ENCODE data around the gene CBFB. TPM values are rescaled to one million over a fixed set of nuclear protein-coding genes. Genes with fewer than 3 reads are reported as not detected.

Gene CBFB
- total RNA-seq, 4 donors from 2014 or later: 26.0 to 59.3 (median 41.9) TPM

DNA sequence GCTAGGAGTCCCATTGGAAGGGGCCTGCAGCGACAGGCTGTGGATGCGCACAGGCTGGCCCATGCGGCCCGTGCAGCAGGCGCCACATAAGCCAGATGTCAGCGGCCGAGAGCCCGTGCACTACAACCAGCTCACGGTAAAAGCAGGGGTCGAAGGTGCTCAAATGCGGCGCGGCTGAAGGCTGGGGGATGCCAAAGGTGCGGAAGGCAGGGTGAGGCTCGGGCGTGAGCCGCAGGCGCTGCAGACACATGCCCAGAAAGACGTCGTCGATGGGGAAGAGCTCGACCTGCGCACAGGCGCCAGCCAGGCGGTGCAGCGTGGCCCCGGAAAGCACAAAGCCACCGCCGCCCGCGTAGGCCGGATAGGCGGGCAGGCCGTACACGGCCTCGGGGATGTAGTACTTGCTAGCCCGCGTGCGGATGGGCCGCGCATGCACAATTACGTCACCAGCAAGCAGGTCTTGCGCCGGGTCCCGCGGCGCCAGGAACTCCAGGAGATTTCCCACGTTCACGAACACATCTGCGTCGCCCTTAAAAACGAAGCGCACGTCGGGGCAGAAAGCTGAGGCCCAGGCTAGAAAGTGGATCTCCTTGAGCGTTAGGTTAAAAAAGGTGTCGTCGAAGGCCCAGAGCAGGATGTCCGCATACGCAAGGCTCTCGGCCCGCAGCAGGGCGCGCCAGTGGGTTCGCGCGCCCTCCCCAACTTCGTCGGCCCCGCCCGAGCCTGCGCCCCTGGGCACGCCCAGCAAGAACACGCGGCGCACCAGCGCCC, 120.5 kb downstream of the CBFB start:
- intact Hi-C loops (cut with DNase I): loop anchor here (10.0 kb wide), 1 partner anchor 135 kb away; no protein-coding TSS in a partner anchor
- whole genome bisulfite sequencing, 2 donors: 76 to 87% methylated on average over 42 to 45 of the region's 77 CpGs
- DNase-seq: no peak

DNA sequence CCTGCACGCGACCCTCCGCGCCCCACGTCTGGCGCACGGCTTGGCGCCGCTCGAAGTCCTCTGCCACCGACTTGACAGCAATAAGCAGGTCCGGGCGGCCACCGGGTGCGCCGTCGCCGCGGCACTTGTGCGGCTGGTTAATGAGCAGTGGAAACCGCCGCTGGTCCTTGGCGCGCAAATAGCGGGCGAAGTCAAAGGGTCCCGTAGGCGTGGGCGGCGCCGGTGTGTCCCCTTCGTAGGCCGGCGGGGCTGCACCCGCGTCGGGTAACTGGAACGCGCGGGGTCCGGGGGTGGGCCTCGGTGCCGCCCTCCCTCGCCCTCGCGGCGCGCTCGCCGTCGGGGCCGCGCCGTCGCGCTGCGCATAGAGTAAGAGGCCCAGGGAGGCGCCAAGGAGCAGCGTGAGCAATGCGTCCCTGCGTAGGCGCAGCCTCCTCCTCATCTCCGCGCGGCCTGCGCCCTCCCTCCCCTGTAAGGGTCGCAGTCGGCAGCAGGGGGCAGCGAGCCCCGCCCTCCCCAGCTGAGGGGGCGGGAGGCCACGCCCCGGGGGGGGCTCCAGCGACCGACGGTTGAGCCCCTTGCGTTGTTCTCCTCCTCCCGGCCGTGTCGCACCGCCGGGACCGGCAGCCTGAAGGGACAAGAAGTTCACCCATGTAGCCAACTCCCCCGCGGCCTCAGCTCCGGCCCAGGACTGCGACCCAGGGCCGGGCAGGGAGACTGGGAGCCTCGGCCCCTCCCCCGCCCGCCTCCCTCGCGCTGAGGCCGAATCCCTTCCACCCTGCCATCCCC, 121.3 kb downstream of the CBFB start:
- 4% methylated on average over 19 of the region's 94 CpGs; no CpG with 5 or more reads in 1 of the 2 donors for WGBS, 2 donors
- peaks cover 3 to 46% (median 13%) of the 10 kb centered on the region in 3 donors for H3K36me3 ChIP-seq
- TF ChIP-seq POLR2A (IDR thresholded peaks at IDR 0.05): no peak
- TF ChIP-seq, protein P1, sequence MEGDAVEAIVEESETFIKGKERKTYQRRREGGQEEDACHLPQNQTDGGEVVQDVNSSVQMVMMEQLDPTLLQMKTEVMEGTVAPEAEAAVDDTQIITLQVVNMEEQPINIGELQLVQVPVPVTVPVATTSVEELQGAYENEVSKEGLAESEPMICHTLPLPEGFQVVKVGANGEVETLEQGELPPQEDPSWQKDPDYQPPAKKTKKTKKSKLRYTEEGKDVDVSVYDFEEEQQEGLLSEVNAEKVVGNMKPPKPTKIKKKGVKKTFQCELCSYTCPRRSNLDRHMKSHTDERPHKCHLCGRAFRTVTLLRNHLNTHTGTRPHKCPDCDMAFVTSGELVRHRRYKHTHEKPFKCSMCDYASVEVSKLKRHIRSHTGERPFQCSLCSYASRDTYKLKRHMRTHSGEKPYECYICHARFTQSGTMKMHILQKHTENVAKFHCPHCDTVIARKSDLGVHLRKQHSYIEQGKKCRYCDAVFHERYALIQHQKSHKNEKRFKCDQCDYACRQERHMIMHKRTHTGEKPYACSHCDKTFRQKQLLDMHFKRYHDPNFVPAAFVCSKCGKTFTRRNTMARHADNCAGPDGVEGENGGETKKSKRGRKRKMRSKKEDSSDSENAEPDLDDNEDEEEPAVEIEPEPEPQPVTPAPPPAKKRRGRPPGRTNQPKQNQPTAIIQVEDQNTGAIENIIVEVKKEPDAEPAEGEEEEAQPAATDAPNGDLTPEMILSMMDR (IDR thresholded peaks at IDR 0.05): peak in 2 of 6 experiments; percentile 10 to 11

More for the DNA sequence above, 120.5 kb downstream of the CBFB start:
- Histone ChIP-seq H3K36me3 (peaks cover 11 to 54% (median 19%) of the 10 kb centered on the region in 3 donors), H3K27me3 (no peaks in the 10 kb centered on the region), H3K9me3 (no peaks in the 10 kb centered on the region), H3K4me1 (peaks cover 8 to 59% (median 24%) of the 10 kb centered on the region in 3 donors), H3K27ac (peak overlapping the region in 2 of 4 donors; percentile 84 to 92), H3K4me3 (peak overlapping the region in 3 of 4 donors; percentile 62 to 81 (median 77))
- TF ChIP-seq, protein P1 (IDR thresholded peaks at IDR 0.05): no peak
- no peak for TF ChIP-seq POLR2A (IDR thresholded peaks at IDR 0.05)

More for the DNA sequence above, 121.3 kb downstream of the CBFB start:
- Histone ChIP-seq H3K4me3 (peak overlapping the region; percentile 55 to 81 (median 70)), H3K4me1 (peaks cover 15 to 67% (median 28%) of the 10 kb centered on the region in 3 donors), H3K9me3 (no peaks in the 10 kb centered on the region), H3K27ac (peak overlapping the region; percentile 83 to 92 (median 86)), H3K27me3 (no peaks in the 10 kb centered on the region)
- DNase-seq: no peak
- intact Hi-C loops (cut with DNase I): loop anchor here (10.0 kb wide), 1 partner anchor 135 kb away; no protein-coding TSS in a partner anchor

Small RNA genes lying within 50 kb of the gene (small RNA-seq; reads per million reads assigned to genes)
- 0 to 0.15 (median 0) reads per million in 4 donors for gene RN7SL543P

Other genes with a start within 250 kb of the CBFB start
- not detected for gene TERB1, start 227.6 kb upstream of the CBFB start, total RNA-seq
- 10 to 100 TPM; 31.4 to 74.7 (median 45.7) TPM for gene NAE1, start 198.2 kb upstream of the CBFB start, total RNA-seq
- not detected for gene CA7, start 184.7 kb upstream of the CBFB start, total RNA-seq
- gene PDP2, start 148.6 kb upstream of the CBFB start, total RNA-seq: 10 to 100 TPM in 2 of 4 donors, 1 to 10 TPM in 2; 4.1 to 12.9 (median 9.4) TPM
- gene CDH16, start 110.3 kb upstream of the CBFB start, total RNA-seq: 1 to 10 TPM; 1.9 to 6.3 (median 4.1) TPM
- 100 to 1,000 TPM in 2 of 4 donors, 10 to 100 TPM in 2; 68.7 to 208 (median 129) TPM for gene RRAD, start 103.6 kb upstream of the CBFB start, total RNA-seq
- gene CIAO2B, start 94.7 kb upstream of the CBFB start, total RNA-seq: 100 to 1,000 TPM; 112 to 153 (median 126) TPM
- gene CES2, start 93.6 kb upstream of the CBFB start, total RNA-seq: 100 to 1,000 TPM; 120 to 250 (median 170) TPM
- 1 to 10 TPM; 1.5 to 7.1 (median 3.6) TPM for gene CES3, start 67.9 kb upstream of the CBFB start, total RNA-seq
- gene CES4A, start 40.6 kb upstream of the CBFB start, total RNA-seq: 1 to 10 TPM; 4.8 to 9.6 (median 6.4) TPM
- 10 to 100 TPM; 14.2 to 22.5 (median 19.3) TPM for gene PHAF1, start 80.8 kb downstream of the CBFB start, total RNA-seq
- 10 to 100 TPM in 2 of 4 donors, 1 to 10 TPM in 2; 4.1 to 13.1 (median 8.4) TPM for gene B3GNT9, start 121.8 kb downstream of the CBFB start, total RNA-seq
- 10 to 100 TPM; 27.7 to 39.8 (median 35.5) TPM for gene TRADD, start 130.8 kb downstream of the CBFB start, total RNA-seq
- gene FBXL8, start 130.8 kb downstream of the CBFB start, total RNA-seq: 10 to 100 TPM in 3 of 4 donors, 1 to 10 TPM in 1; 10.0 to 34.5 (median 19.9) TPM
- gene HSF4, start 135.6 kb downstream of the CBFB start, total RNA-seq: 10 to 100 TPM in 3 of 4 donors, 1 to 10 TPM in 1; 3.7 to 59.5 (median 19.6) TPM
- 10 to 100 TPM; 25.1 to 56.1 (median 36.7) TPM for gene NOL3, start 141.4 kb downstream of the CBFB start, total RNA-seq
- 10 to 100 TPM in 3 of 4 donors, 1 to 10 TPM in 1; 8.8 to 18.8 (median 13.4) TPM for gene MATCAP1, start 154.8 kb downstream of the CBFB start, total RNA-seq
- 1 to 10 TPM; 1.1 to 2.3 (median 1.4) TPM for gene EXOC3L1, start 161.0 kb downstream of the CBFB start, total RNA-seq
- gene E2F4, start 163.0 kb downstream of the CBFB start, total RNA-seq: 10 to 100 TPM; 66.1 to 96.9 (median 81.9) TPM
- 10 to 100 TPM; 30.1 to 35.9 (median 32.9) TPM for gene ELMO3, start 170.0 kb downstream of the CBFB start, total RNA-seq
- 10 to 100 TPM; 24.4 to 36.0 (median 31.7) TPM for gene TMEM208, start 198.0 kb downstream of the CBFB start, total RNA-seq
- 1 to 10 TPM; 1.9 to 7.4 (median 5.3) TPM for gene FHOD1, start 218.3 kb downstream of the CBFB start, total RNA-seq
- gene SLC9A5, start 219.8 kb downstream of the CBFB start, total RNA-seq: under 1 TPM in 1 of 4 donors, not detected in 3; 0.19 TPM